HL-60/S4 treated with retinoic acid at 250 ng/mL for 4 days and 3 days (cell line): ENCODE data around the gene AKT3.
"Not testable (repeated sequence)": the region's sequence is repeated elsewhere in the genome, so short reads cannot be mapped to it uniquely, and the experiment has no call there.

ENCODE experiments used
- in situ Hi-C: fragments of 300-500 bp; cut with MboI; formaldehyde crosslinking; loops from 2 replicates; pipeline ENCODE4 v1.7.0; 2022; ENCODE audit warnings: low sequenced_read_pairs

The AKT3 gene

DNA sequence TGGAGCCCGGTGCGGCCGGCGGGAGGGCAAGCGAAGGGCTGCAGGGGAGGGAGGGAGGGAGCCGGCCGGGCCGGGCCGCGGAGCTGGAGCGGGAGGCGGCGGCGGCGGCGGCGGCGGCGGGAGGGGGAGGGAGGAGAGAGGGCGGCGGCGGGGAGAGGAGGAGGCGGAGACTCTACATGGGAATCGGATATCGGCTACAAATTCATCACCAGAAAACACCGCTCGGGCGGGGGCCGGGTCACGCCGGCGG lies at the start of gene AKT3:
TSS of gene AKT3 (minus strand) at position 42 of the 250 bp plus-strand sequence. CDS start 7,073 bp downstream, outside the sequence.
- in situ Hi-C loops = no loop called here

DNA sequence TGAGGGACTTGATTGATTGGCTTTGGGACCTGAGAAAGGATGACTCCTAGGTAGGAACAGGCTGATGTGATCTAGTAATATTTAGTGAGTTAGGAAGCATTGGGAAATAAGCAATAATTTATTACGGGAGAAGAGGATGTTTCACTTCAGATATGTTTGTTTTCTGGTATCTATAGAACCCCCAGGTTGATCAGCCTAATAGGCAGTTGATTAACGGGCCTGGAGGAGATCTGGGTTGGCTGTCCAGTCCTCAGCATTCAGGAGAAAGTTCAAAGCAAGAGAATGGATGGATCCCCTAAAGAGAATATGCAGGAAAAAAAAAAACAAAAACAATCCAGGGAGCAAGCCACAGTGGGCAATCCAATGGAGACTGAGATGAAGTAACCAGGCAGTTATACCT lies 48.2 kb upstream of the AKT3 start:
- in situ Hi-C loops = no loop called here

DNA sequence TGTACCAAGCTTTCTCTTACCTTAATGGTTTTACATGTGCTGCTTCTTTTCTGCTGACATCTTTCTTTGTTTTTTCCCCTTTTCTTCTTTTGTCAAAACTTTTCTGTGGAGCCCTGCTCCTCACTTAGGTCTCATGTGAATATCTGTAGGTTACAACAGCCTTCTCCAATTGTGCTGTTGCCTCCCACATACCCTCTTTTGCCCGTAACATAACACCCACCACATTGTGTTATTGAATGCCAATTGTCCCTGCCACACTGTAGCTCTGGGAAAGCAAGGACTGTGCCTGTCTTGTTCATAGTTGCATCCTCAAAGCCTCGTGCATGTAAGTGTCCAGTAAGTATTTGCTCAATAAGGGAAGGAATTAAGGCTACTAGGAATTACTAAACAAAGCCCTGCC lies 46.3 kb upstream of the AKT3 start:
- in situ Hi-C loops = no loop called here

DNA sequence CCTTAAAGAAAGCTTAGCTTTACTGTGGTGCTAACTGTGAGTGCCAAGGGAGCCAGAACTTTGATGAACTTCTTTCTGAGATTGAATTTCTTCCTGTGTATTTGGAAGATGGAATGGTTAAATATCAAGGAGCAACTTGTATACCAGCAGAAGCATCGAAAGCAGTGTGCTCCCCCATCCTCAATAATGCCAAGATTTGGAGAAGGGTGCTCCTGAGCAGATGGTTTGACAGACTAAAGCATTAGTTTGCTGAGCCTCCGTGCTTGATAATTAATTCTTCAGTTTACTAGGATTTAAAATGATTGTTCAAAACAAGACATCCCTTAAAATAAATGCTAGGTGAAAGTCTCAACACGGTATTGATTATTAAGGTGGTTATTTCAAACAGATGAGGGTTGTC lies 42.4 kb upstream of the AKT3 start:
- in situ Hi-C loops = no loop called here

DNA sequence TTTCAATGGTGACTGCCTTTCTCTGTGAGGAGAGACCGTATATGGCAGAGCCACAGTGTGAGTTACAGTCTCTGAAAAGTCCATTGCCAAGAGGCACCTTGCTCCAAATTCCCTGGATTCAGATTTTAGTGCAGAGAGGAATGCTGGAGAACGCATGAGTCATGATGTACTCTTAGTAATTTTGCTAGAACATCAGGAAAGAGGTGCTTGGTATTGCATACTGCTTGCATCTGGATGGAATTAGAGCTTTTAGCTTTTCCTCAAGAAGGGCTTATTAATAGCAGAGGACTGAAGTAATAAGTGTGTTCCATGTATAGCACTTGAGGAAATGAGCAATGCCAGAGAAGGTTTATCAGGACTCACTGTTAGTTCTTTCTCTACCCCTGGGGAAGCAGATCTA lies 40.5 kb upstream of the AKT3 start:
- in situ Hi-C loops = no loop called here

DNA sequence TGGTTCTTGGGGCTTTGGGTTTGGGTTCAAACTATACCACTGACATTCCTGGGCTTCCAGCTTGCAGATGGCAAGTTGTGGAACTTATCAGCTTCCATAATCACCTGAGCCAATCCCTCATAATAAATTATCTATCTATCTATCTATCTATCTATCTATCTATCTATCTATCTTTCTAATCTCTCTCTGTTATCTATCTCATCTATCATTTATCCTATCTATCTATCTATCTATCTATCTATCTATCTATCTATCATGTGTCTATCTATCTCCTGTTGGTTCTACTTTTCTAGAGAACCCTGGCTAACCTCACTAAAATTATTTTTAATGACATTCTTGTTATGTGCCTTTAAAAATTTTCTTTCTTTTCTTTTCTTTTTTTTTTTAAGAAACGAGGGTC lies 35.8 kb upstream of the AKT3 start:
- in situ Hi-C loops = no loop called here

DNA sequence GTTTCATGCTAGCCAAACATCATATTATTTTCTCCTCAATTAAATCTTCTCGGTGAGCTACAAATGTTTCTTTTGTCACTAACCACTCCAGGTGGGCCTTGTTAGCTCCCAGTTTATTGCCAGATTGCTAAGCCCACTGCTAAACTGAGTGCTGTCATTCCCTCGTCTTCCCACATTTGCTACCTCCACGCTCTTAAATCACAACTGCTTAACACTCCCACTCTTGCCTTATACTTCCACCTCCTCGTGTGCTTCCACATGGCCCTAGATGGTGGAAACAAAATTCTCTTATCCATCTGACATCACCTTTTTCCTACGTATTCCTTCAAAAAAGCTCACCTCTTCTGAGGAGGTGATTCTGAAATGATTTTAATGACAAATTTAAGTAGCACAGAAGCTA lies 34.6 kb upstream of the AKT3 start:
- in situ Hi-C loops = no loop called here

DNA sequence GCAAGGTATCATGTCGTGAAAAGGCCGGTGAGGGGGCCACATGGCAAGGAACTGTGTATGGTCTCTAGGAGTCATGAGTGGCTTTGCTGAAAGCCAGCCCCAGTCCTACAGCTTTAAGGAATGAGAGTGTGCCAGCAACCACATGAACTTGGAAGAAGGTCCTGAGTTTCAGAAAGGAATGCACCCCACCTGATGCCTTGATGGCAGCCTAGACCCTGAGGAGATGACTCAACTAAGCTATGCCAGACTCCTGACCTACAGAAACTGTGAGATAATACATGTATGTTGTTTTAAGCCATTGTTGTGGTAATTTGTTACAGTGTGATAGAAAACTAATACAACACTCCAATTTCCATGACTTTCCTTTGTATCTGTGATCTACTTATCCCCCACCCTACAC lies 33.5 kb upstream of the AKT3 start:
- in situ Hi-C loops = no loop called here

DNA sequence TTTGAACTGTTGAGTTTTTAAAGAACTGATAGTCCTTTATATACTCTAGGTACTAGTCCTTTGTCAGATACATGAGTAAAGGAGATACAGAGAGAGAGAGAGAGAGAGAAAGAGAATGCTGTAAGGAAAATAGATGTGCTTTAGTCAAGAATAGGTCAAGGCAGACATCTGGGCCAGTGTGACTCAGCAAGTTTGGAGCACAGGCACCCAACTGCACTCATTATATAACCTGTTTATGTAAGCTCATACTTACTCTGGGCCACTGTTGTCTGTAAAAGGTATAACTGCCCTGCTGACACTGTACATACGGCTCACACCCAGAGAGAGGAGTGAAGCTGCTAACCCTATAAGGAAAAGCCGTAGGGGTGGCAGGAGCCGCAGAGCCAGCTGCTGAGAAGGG lies 32.2 kb upstream of the AKT3 start:
- in situ Hi-C loops = no loop called here

DNA sequence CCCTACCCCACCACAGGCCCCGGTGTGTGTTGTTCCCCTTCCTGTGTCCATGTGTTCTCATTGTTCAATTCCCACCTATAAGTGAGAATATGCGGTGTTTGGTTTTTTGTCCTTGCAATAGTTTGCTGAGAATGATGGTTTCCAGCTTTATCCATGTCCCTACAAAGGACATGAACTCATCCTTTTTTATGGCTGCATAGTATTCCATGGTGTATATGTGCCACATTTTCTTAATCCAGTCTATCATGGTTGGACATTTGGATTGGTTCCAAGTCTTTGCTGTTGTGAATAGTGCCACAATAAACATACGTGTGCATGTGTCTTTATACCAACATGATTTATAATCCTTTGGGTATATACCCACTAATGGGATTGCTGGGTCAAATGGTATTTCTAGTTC lies 27.0 kb upstream of the AKT3 start:
- in situ Hi-C loops = not testable (repeated sequence)

DNA sequence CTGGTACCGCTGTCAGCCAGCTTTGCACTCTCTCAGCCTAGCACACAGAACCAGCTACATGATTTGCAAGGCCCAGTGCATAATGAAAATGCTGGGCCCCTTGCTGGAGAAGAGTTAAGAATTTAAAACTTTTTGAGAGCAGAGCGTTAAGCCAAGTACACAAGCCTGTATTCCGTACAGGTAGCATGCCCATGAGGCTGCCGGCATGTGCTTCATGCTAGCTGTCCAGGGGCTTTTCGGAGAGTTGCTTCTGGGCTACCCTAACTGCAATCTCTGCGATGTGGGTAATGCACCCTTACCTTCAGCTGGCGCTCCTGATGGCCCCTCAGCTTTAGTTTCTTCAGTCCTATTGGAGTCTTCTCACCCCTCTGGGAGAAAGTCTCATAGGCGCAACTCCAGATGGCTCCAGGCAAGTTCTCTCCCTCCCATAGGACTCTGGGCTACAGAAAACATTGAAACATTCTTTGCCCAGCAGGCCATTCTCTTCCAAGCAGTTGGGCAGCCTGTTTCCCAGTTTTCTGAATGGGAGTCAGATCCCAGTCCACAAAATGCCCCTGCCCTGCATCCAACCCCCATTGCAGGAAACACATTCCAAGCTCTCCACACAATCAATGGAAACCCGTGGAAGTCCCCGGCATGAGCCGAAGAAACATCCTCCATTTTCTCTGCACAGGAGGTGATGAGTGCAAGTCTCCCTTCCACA lies 5.7 kb upstream of the AKT3 start:
- in situ Hi-C loops = no loop called here

DNA sequence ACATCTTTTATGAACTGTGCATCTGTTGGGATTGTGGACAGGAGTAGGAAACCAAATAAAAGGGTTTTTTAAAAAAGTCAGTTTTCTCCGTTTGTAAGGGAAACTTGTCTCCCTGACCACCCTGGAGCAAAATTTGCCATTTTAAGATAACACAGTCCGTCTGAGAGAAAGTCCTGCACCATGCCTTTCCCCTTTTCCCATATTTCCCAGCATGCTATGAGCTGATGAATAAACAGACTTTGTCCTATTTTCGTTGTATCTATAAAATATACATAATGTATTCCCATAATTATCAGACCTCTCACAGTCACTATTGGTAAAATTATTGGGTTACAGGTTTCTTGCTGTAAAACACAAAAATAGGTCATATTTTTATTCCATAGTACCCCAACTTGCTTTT lies 1.7 kb upstream of the AKT3 start:
- in situ Hi-C loops = no loop called here

DNA sequence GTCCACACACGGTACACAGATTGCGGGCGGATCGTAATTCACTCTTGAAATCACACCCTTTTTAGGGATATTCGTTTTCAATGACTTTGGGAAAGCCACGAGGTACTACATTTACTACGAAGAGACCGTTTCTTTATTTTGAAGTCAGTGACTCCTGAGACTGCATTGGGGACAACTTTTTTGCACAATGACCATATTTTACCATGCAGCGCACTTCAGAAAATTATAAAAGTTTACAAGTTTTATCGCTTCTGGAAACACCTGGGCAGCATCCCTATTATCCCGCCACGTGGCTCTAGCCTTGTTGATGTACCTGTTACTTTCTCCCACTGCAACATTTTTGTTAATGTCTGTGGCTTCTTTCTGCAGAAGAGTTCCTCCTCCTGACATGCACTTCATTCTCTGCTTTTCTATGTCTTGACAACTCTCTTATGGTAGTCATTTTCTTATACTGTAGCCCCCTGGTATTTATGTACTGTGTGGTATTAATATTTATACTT lies 1.3 kb upstream of the AKT3 start:
- in situ Hi-C loops = no loop called here

DNA sequence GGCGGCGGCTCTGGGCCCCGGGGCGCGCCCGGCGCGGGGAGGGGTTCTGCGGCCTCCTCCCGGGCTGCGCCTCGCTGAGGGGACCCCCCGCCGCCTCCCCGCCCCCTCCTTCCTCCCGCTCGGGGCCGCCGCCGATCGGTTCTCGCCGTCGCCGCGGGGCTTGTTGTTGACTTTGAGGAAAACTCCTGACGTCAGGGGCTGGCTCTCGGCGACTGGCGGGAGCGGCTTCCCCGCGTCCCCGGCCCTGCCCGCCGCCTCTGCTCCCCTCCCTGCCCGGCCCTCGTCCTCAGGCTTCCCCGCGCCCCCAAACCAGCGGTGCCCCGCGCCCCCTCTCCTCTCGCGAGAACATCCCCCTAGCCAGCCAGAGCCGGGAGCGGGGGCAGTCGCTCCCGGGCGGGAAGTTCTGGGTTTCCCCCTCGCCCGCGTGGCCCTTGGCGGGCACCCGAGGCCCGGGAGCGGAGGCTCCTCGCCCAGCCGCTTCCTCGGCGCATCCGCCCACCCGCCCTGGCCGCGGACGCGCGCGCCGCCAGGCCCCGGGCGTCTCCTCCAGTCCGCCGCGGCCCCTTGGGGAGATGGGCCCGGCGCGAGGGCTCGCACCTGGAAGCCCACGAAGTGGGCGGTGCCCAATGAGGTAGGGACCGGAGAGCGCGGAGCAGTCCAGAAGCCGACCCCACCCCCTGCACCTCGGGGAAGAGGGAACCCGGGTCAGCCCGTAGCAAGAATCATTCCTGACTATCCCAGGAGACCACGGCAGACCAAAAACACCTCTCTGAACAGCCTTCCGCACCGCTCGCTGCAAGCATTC lies 611 bp upstream of the AKT3 start:
- in situ Hi-C loops = no loop called here

DNA sequence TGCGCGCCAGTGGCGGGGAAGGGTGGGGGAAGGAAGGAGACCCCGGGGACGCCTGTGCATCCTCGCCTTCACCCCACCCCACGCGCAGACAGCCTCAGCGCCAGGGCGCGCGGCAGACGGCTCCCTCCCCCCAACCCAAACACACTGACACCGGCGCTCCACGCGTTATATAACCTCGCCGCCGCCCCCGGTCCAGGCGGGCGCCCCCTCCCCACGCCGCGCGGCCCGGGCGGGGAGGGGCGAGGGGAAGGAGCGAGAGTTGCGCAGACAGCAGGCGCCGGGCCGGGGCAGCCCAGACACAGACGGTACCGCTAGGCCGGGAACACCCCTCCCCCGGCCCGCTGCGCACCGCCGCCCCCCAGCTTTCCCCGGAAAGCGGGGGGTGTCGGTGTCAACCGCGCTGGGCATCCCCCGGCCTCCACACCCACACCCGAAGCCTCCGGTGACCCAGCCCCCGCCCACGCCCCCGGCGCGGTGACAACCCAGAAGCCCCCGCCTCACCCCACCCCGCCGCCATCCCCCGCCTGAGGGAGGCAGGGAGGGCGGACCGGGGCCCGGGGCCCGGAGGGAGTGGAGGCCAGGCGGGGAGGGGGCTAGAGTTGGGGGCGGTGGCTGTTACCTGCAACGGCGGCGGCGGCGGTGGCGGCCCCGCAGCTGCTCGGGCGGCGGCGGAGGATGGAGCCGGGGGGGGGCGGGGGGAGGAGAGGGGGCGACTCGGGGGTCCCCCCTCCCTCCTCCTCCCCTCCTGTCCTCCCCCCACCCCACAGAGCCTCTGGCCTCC lies 432 bp downstream of the AKT3 start:
- in situ Hi-C loops = no loop called here

DNA sequence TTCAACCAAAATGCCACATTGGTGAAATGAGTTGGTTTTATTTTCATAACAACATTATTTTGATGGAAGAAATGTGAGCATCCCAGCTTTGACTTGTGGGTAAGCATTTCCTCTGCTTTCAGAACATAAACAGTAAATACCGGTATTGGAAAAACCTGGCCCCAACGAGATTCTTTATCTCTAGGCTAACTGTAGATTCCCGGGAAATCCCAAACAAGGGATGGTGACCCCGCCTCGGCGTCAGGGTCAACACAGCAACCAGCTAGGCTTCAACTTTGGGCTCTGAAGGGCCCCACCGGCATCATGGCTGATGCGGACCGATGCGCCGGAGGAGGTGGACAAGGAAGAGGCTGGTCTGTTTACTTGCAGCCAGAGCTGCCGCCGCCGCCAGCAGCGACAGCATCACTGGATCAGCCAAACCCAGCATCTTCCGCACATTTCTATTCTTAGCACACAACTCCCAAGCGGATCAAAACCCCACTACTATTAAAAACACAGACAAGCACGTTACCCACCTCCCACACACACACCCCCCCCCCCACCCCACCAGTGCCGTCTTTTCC lies 1.1 kb downstream of the AKT3 start:
- in situ Hi-C loops = no loop called here

DNA sequence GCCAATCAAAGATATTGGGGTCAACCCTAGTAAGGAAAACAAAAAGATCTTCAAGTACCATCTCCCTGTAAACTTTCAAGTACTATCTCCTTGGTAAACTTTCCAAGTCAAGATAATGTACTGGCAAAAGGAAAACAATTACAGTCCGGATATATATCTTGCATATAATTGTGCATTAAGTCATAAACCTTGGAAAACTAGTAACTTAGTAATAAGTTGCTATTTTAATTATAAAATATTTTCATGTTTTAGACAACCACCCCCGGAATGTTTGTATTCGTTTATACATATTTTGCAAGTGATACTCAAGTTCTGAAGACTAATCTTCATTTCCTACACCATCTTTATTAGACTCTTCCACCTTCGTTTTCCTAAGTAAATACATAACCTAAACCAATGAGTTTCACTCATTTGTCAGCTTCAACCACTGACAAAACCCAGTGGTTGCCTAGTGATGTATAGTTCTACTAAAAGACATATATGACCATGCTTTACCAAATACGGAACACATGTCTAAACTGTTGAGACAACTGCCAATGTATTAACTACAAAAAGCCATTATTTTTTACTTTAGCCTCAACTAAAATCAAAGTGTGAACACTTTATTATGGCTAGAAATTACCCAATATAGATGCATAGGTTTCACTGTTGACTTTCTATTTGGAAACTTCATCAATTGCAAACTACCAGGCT lies 1.7 kb downstream of the AKT3 start:
- in situ Hi-C loops = no loop called here

DNA sequence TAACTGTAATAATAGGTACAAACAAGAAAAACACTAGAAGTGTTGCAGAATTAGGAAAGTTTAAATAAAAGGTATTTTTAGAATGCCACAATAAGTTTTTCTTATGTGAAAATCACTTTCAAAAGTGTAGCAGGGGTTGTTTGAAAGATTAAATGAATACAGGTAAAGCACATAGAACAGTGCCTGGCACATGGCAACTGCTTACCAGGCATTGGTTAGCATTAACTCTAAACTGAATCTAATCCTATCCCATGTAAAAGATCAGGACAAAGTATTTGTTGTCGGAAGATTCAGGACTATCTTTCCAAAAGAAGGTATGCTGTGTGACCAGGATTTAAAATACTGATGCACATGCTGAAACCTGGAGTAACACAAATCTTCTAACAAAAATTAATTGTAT lies 3.3 kb downstream of the AKT3 start:
- in situ Hi-C loops = no loop called here

DNA sequence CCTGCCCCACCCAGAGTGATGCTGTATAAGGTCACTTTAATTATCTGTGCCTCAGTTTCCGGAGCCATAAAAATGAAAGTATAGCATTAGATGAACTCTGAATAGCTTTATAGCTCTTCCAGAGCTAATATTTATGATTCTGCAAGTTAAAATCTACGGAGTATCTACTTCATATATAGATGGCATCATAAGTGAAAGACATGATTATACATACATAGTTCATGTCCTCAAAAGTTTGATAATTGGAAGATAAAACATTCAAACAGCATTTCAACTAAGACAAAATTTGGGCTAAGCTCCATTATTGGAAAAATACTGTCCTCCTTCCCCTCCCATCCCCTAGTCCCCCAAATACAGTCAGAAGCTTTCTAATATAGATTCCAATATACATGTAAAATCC lies 4.2 kb downstream of the AKT3 start:
- in situ Hi-C loops = no loop called here

DNA sequence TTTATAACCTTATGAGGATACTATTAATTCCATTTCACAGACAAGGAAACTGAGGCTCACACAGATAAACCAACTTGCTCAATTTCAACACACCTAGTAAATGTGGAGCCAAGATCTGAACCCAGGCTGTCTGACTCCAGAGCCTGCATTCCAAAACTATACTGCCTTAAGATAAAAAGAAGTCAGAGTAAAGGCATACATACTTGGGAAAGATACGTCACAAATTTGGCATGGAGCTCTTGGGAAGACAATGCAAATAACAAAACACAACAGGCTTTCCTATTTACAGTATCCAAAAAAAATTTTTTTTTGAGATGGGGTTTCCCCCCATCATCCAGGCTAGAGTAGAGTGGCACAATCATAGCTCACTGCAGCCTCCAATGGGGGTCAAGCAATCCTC lies 5.9 kb downstream of the AKT3 start:
- in situ Hi-C loops = no loop called here

DNA sequence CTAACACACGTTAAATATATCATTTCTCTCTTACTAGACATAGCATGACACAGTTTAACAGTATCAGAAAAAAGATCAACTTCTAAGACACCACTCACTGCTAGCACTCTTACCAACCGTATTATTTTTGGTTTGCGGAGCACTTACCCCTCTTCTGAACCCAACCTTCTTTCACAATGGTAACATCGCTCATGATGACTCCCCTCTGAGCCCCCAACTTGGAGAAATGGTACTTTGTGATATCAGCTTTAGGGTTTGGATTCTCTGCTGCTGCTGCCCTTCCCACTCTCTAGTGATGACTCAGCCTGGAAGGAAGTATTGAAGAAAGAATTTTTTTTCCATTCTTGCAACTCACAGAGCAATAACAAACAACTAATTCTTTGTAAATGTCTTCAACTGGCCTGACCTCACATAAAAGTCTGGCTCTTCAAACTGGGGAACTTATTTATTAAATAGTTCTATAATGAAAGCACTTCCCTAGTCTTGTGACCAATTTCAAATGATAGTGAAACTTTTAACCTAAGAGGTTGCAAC lies 7.0 kb downstream of the AKT3 start:
- in situ Hi-C loops = no loop called here
